Stimulated activated CD8-positive, alpha-beta memory T cell treated with anti-CD3 and anti-CD28 coated beads, Interleukin-12 subunit alpha, Interleukin-12 subunit beta, amount 100 ng/mL, for 1 hour (primary cell): Measurements from ENCODE around the gene PAPSS2.
"Not testable (repeated sequence)": the region's sequence is repeated elsewhere in the genome, so short reads cannot be mapped to it uniquely, and the experiment has no call there.

Source experiments
- DNase-seq: peaks from one replicate; pipeline ENCODE4 v3.0.0-alpha.2; 2020; ENCODE audit warnings: low read depth

The PAPSS2 gene

GRCh38 chr10:87642988-87643387, 16.7 kb upstream of the PAPSS2 start:
- DNase-seq = no peak

- DNase-seq = no peak
These were observed 15.8 kb upstream of the PAPSS2 start for GRCh38 chr10:87643920-87644319.

- DNase-seq = not testable (repeated sequence)
These were observed 15.2 kb upstream of the PAPSS2 start for GRCh38 chr10:87644500-87644899.

DNA sequence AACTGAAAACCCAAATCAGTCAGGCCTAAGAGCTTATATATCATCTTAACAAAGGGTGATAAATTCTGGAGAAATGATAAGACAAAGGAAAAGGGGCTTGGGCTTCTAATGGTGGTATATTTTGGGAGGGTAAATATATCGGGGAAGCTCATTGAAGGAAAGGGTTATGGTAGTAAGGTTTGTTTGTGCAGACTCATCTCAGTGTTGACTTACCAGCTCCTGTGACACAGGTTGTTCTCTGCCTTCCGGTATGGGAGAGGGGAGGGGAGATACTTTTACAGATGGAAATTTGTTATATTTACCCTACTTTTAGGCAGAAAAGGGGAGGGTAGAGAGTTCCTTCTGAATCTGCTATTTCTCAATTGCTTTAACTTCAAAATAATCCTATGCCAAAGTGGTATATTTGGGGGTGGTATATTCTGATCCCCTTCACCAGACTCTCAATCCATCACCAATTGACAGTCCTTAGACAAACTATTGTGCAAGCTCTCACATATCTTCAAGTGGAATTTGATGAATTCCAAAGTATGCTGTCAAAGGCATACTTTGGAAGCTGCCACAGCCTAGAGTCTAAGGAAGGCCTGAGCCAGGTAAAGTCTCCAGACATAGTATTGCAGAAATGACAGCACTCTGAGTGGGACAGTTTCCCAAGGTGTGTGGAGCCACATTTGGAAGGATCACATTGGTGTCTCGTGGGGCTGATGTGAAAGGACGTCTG, 13.3 kb upstream of the PAPSS2 start:
- no peak for DNase-seq

DNA sequence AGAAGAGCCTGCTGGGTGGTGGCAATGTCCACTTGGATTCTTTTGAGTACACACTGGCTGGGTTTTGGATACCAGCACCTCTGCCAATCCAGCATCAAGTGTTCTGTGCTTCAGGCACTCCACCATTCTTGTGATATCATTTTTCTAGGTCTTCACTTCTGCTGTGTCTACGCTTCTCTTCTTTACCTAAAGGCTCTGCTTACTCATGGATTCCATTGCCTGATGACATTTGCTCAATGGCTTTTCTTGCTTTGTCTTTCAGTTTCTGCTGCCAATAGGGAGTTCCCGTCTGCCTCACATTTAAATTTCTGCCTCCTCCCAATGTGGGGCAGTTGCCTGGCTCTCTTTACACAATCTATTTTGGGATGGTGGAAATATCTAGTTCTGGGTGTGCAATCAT, 12.7 kb upstream of the PAPSS2 start:
- DNase-seq = no peak

DNA sequence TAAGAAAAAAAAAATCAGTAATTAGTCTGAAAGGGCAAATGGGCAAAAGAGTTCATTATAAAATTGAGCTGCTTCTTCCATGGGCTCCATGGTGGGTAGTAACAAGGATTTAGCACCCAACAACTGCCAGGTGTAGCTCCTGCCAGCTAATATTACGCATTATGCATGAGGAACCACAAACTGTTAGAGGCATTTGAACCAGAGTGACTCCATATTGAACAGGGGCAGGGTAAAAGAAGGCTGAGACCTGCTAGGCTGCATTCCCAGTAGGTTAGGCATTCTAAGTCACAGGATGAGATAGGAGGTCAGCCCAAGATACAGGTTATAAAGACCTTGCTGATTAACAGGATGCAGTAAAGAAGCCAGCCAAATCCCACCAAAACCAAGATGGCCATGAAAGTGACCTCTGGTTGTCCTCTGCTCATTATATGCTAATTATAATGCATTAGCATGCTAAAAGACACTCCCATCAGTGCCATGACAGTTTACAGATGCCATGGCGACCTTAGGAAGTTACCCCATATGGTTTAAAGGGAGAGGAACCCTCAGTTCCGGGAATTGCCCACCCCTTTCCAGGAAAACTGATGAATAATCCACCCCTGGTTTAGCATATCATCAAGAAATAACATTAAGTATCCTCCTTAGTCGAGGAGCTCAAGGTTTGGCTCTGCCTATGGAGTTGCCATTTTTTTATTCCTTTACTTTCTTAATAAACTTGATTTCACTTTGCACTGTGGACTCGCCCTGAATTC, 8.7 kb upstream of the PAPSS2 start:
- DNase-seq = no peak

DNA sequence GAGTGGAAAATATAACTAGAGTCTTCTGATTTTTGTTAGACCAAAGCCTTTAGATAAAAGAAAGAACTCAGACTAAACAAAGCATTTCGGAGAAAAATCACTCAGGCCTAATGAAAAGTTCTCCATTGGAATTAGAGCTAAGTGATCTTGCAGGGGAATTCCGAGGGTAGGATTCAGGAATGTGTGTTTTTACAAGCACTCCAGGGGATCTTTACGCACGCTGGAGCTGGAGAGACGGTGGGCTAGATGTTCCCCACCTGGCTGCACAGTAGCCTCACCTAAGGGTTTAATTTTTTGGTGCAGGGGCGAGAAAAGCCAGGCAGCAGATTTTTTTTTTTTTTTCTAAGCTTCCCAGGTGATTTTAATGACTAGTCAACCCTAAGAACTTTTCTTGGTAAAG, 7.9 kb upstream of the PAPSS2 start:
- DNase-seq = no peak

DNA sequence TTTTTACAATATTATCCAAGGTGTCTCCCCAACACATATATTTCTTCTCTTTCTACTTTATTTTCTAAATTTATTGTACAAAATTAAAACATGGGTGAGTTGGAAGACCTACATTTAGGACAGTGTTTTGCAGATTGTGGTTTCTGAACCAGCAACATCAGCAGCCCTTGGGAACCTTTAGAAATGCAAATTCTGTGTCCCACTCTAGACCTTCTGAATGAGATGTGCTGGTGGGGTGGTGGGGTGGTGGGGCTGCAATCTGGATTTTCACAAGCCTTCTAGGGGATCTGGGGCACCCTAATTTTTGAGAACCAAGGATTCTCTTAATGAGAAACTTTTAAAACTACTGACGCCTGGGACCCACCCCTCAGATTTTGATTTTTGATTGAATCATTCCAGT, 7.4 kb upstream of the PAPSS2 start:
- DNase-seq = no peak

- DNase-seq = no peak
These were observed 5.5 kb upstream of the PAPSS2 start for GRCh38 chr10:87654212-87654611.

DNA sequence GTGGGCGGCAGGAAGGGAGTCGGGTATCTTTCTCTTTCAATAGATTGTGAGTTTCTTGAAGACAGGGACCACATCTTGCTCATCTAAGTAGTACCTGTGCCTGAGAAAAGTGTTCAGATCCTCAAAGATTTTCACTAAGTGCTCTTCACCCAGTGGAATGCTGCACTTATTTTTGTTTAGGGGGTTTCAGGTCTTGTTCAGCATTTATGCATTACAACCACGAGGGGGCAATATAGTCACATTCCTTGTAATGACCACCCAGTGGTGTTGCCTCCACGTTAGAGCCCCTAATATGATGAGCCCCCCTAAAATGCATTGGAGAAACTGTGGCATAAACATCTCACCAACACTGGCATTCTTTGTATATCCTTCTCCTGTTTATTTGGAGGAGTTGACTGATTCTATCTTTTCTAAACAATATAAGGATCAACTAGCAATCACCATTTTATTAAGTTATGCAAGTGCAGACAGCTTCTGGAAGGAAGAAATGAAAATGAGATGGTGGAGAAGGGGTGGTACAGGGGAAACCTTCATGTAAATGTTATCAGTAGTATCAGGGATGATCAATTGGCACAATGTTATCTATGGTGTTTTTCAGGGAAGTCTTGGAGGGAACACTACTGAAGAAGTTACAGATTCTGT, 3.1 kb upstream of the PAPSS2 start:
- DNase-seq = no peak

- DNase-seq = no peak
These were observed 2.3 kb upstream of the PAPSS2 start for GRCh38 chr10:87657371-87657770.

DNA sequence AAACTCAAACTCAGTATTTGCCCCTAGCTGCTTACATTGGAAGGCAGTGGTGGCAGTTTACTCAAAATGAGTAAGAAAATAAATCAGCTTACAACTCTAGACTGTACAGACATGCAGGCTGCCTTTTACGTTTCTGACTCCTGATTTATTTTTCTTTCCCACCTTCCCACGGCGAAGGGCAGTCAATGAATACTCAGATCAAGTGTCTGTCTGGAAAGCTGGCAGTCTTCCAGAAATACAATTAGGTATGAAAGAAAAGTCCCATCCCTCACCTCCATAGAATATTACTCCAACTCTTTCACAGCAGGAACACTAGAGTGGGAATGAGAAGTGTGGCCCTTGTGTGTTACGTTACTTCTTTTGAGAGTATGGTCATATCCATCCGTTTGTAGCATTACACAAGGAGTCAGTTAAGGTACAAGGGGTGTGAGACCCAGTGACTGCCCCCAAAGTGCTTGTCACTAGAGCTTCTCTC, 1.3 kb upstream of the PAPSS2 start:
- DNase-seq = no peak

GRCh38 chr10:87658858-87659555, 671 bp upstream of the PAPSS2 start:
- DNase-seq = no peak

DNA sequence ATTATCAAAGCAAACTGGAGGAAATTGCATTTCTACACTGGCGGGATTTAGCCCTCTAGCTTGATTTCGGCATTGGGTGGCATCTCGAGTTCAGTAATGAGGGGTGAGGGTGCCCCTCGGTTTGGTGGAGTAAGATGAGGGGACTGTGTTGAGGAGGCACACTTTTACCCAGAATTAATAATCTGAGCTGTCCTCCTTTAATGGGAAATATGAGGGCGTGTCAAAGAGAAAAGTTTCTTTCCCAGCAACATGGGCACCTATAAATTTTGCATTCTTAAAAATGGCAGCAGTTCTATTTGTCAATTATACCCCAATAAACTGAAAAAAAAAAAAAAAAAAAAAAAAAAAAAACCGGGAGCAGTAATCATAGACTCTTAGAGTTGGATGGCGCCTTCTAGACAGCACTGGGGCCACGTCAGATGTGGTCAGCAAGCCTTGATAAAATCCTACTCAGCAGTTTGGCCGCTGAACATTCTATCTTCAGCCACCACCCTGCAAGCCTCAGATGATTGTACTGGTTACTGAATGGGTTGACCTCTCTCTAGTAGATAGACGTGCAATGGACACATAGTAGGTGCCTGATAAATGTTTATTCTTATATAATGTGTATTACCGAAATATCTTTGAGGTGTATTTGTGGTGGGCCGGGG, 931 bp downstream of the PAPSS2 start:
- DNase-seq = no peak

- DNase-seq = no peak
These were observed 2.4 kb downstream of the PAPSS2 start for GRCh38 chr10:87661861-87662785.

DNA sequence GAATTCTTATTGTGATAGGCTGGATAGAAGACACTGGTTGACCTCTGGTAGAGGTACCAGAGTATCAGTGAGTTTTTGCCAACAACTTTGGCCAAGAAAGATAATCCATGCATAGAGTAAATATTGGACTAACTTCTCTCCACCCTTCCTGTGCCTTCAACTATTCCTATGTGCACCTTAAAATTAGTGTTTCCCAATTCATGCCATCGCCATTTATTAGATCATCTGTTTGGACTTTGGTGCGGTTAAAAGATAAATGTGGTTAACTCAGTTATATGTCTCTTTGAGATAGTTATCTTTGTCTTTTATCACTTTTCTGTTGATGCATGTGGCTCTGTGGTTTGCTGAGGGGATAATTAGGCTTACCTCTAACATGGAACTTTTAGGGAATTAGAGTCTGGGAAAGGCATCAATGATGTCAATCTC, 4.6 kb downstream of the PAPSS2 start:
- DNase-seq = no peak

DNA sequence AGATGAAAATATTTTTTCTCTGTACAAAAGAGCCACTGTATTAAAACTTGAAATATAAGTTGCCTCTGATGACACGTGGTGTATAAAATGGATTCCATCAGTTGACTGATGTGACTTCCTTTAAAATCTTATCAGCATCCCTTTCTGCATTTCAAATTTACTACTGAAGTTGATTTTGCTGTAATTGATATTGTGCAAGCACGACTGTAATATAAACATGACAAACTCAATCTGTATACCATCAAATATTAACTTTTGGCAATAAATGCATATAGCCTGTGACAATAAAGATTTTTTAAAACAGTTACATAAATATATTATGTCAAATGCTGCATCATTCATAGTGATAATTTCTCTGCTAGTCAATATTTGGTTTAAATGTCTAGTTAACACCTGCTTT, 7.8 kb downstream of the PAPSS2 start:
- DNase-seq = no peak

DNA sequence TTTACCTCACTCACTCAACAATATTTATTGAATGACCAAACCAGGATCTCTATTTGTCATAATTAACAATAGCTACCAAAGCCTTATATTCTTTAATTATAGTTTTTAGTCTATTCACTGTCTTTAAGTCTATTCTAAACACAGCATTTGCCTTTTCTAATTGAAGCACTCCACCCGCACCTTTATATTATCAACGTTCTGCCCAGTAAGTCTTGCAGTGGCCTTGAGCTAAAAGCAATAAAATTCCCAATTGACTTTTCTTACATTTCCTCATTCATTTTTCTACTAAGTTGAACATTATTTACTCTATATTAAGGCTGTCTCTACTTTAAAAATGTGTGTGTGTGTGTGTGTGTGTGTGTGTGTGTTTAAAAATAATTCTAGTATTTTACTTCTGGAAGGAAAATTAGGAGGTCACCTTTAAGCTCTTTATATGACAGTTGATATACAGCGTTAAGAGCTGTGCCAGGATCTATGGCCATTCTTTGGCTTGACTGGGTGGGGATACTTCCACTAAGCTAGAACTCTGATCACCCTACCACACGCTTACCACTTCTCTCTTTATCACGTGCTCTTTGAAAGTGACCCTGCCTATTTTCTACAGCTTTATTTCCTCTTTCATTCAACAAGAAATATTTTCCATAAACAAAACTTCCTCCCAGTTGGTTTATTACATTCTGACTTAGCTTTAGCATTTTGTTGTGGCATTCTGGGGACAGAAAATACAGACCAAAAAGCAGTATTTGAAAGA, 8.8 kb downstream of the PAPSS2 start:
- DNase-seq = no peak

DNA sequence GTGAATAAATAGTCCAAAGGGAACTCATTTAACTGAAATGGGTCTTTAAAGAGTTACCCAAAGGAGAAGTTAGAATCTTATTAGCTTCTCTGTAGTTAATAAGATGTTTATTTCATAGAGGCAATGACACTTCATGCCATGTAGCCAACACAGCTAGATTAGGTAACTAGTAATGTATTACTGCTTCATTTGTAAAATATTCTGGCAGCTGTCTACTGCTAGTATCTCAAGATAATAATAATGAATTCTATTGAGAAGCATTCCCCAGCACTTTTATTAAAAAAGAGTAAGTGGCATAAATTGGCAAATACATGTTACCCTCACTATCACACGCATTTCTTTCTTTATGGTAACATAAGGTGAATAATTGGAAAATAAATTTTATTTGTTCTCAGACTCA, 10.1 kb downstream of the PAPSS2 start:
- no peak for DNase-seq

DNA sequence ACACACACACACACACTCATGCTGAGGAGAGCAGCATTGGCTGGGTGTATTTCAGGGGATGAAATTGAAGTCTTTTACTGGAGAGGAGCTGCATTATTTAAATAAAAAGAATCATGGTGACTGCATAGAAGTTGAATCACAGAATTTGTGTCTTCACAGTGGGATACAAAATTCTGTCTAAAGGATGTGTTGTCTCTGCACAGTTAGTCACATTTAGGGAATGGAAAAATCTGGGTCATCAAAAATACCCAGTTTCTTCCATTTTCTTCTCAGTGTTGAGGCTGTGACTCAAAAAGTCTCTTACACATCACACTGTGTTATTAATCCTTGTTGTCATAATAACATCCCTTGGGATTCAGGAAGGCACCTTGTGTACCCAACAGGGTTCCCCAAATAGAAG, 10.9 kb downstream of the PAPSS2 start:
- no peak for DNase-seq
